Duodenal mucosa (tissue), 2 donors: ENCODE results near the gene GFRA3.
"Not testable (repeated sequence)": the region's sequence is repeated elsewhere in the genome, so short reads cannot be mapped to it uniquely, and the experiment has no call there.

ENCODE experiments used
- H3K27ac ChIP-seq: one replicate; pipeline ENCODE4 v1.7.0; 2013; ENCODE audit warnings: low read depth, low read length
- H3K27me3 ChIP-seq, 2 donors: one replicate each; pipeline ENCODE4 v1.7.0; 2013; ENCODE audit warnings: low read length in 2 of 2, control low read depth in 1 of 2; ENCODE audit not compliant: insufficient read depth in 2 of 2, control insufficient read depth in 1 of 2
- H3K36me3 ChIP-seq, 2 donors: one replicate each; pipeline ENCODE4 v1.7.0; 2013; ENCODE audit warnings: low read length in 2 of 2, control low read depth in 1 of 2; ENCODE audit not compliant: insufficient read depth in 2 of 2, control insufficient read depth in 1 of 2
- H3K4me1 ChIP-seq, 2 donors: one replicate each; pipeline ENCODE4 v1.7.0; 2013; ENCODE audit warnings: low read length in 2 of 2, control low read depth in 1 of 2; ENCODE audit not compliant: insufficient read depth in 2 of 2, control insufficient read depth in 1 of 2
- H3K4me3 ChIP-seq, 2 donors: one replicate each; pipeline ENCODE4 v1.7.0; 2013; ENCODE audit warnings: low read length in 2 of 2, low read depth in 1 of 2
- H3K9ac ChIP-seq, 2 donors: one replicate each; pipeline ENCODE4 v1.7.0; 2013; ENCODE audit warnings: low read length in 2 of 2, low read depth in 1 of 2
- H3K9me3 ChIP-seq, 2 donors: one replicate each; pipeline ENCODE4 v1.7.0; 2013; ENCODE audit warnings: low read length in 2 of 2, control low read depth in 1 of 2; ENCODE audit not compliant: control insufficient read depth in 1 of 2

The GFRA3 gene

DNA sequence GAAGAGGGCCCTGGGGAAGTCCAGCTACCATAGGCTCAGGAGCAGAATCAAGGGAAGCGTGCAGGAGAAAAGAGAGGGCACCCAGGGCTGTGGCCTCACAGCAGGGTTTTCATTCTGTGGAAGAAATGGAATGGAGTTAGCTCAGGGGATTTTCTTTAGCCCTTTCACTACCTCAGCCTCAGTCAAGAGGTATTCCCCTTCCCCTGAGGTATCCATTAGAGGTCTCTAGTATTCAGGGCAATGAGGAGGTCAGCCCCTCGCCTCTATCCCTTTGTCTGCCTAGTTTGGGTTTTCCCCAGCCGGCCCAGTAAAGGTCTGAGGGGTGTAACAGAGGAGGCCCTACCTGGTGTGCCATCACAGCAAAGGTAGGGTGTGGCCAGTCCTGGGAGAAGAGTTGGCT is 21.5 kb downstream of the GFRA3 start:
- Histone ChIP-seq H3K4me1 (no peaks in the 10 kb centered on the region), H3K36me3 (no peaks in the 10 kb centered on the region), H3K4me3 (no peak overlapping the region)

GRCh38 chr5:138247800-138248199 is 26.6 kb downstream of the GFRA3 start:
- H3K36me3 ChIP-seq, H3K9me3 ChIP-seq, H3K9ac ChIP-seq, H3K27ac ChIP-seq, H3K4me3 ChIP-seq, H3K4me1 ChIP-seq, H3K27me3 ChIP-seq: not testable (repeated sequence)

More for the DNA sequence above, 21.5 kb downstream of the GFRA3 start:
- H3K27ac ChIP-seq = no peak overlapping the region
- H3K9me3 ChIP-seq = no peaks in the 10 kb centered on the region
- H3K9ac ChIP-seq = no peak overlapping the region
- no peaks in the 10 kb centered on the region for H3K27me3 ChIP-seq

DNA sequence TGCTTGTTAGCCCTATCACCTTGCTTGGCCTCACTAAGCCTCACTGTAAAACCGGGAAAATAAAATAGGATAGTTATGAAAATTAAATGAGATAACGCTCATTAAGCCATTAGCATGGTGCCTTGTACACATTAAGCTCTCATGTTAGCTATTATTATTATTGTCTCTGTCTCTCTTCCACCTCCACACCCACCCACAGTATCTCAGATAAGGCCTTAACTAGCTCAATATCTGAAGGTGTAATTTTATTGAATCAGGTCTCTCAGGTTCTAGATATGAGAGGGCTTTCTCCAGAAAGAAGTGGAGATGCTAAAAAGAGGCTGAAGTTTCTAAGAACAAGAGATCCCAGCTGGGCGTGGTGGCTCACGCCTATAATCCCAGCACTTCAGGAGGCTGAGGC is 27.6 kb downstream of the GFRA3 start:
- Histone ChIP-seq H3K36me3 (no peaks in the 10 kb centered on the region), H3K27ac (no peak overlapping the region), H3K9ac (no peak overlapping the region), H3K4me1 (peaks cover 2 to 7% of the 10 kb centered on the region in 2 donors), H3K27me3 (peaks cover 14 to 15% of the 10 kb centered on the region in 2 donors), H3K9me3 (no peaks in the 10 kb centered on the region), H3K4me3 (no peak overlapping the region)

GRCh38 chr5:138246334-138246733 is 28.1 kb downstream of the GFRA3 start:
- Histone ChIP-seq H3K9ac (no peak overlapping the region), H3K36me3 (no peaks in the 10 kb centered on the region), H3K27ac (no peak overlapping the region), H3K9me3 (no peaks in the 10 kb centered on the region), H3K27me3 (peaks cover 18 to 20% of the 10 kb centered on the region in 2 donors), H3K4me3 (no peak overlapping the region), H3K4me1 (peaks cover 6 to 7% of the 10 kb centered on the region in 2 donors)

- H3K9ac ChIP-seq = no peak overlapping the region
- no peaks in the 10 kb centered on the region for H3K9me3 ChIP-seq
- no peak overlapping the region for H3K4me3 ChIP-seq
- no peak overlapping the region for H3K27ac ChIP-seq
- H3K36me3 ChIP-seq = no peaks in the 10 kb centered on the region
- peaks cover 25 to 26% of the 10 kb centered on the region in 2 donors for H3K27me3 ChIP-seq
- H3K4me1 ChIP-seq = peaks cover 6 to 7% of the 10 kb centered on the region in 2 donors
These were observed 28.7 kb downstream of the GFRA3 start for GRCh38 chr5:138245717-138246116.

DNA sequence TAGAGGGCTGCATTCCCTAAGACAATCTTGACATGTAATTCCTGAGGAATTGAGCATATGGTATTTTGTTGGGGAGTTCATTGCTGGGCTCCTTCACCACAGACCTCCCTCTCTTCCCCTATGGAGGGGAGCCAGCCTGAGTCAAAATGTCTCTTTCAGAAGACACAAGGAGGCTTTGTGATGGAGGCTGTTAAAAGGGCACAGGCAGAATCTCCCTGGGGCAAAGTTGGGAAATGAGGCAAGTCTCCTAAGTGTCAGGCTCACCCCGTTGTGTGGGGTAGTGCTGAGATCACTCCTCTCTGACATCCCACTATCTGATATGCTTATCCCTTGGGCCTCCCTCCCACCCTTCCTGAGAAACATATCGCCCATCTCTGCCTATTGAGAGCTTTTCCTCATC is 30.6 kb downstream of the GFRA3 start:
- Histone ChIP-seq H3K4me1 (peaks cover 6 to 7% of the 10 kb centered on the region in 2 donors), H3K27ac (no peak overlapping the region), H3K27me3 (peaks cover 35 to 40% of the 10 kb centered on the region in 2 donors)

GRCh38 chr5:138241688-138242571 is 32.5 kb downstream of the GFRA3 start:
- Histone ChIP-seq H3K27me3 (peaks cover 35 to 40% of the 10 kb centered on the region in 2 donors), H3K4me1 (peaks cover 6 to 7% of the 10 kb centered on the region in 2 donors), H3K4me3 (peak overlapping the region; percentile 57 to 60), H3K36me3 (no peaks in the 10 kb centered on the region), H3K9me3 (no peaks in the 10 kb centered on the region), H3K27ac (no peak overlapping the region), H3K9ac (peak overlapping the region in 1 of 2 donors; percentile 19)

More for the DNA sequence above, 30.6 kb downstream of the GFRA3 start:
- no peaks in the 10 kb centered on the region for H3K9me3 ChIP-seq
- no peaks in the 10 kb centered on the region for H3K36me3 ChIP-seq
- H3K9ac ChIP-seq = no peak overlapping the region
- H3K4me3 ChIP-seq = no peak overlapping the region

- Histone ChIP-seq H3K27me3 (peaks cover 35 to 40% of the 10 kb centered on the region in 2 donors), H3K4me3 (no peak overlapping the region), H3K4me1 (peaks cover 6 to 7% of the 10 kb centered on the region in 2 donors), H3K9ac (no peak overlapping the region), H3K9me3 (no peaks in the 10 kb centered on the region), H3K36me3 (no peaks in the 10 kb centered on the region), H3K27ac (no peak overlapping the region)
These were observed 33.6 kb downstream of the GFRA3 start for GRCh38 chr5:138240650-138241385.

DNA sequence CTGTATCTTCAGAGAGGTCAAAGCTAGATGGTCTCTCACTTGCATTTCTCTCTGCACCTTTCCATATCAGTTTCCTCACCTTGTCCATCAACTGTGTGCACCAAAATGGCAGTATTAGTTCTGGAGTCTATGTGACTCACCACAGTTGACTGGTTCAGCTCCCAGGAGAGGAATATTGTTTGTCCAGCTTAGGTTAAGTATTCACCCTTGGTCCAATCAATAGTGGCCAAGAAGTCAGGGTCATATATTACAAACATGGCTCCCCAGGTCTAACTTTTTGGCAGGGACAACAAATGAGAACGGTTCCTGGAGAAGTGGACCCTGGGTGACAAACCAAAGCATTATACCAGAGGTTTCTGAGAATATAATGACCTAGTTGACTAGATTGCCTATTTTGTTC is 36.4 kb downstream of the GFRA3 start:
- H3K36me3 ChIP-seq = no peaks in the 10 kb centered on the region
- H3K4me1 ChIP-seq = peaks cover 6 to 7% of the 10 kb centered on the region in 2 donors
- H3K4me3 ChIP-seq = no peak overlapping the region
- H3K27me3 ChIP-seq = peaks cover 28 to 34% of the 10 kb centered on the region in 2 donors
- H3K9me3 ChIP-seq = no peaks in the 10 kb centered on the region
- no peak overlapping the region for H3K9ac ChIP-seq
- H3K27ac ChIP-seq = no peak overlapping the region

DNA sequence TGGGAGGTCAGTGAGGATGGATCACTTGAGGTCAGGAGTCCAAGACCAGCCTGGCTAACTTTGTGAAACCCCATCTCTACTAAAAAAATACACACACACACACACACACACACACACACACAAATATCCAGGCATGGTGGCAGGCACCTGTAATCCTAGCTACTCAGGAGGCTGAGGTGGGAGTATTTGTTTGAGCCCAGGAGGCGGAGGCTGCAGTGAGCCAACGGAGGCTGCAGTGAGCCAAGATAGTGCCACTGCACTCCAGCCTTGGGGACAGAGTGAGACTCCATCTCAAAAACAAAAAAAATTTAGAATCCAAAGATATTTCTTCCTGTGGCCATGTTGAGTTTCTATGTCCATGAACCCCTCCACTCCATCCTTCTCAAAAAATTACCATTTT is 39.8 kb downstream of the GFRA3 start:
- Histone ChIP-seq H3K36me3 (no peaks in the 10 kb centered on the region), H3K27me3 (peaks cover 5 to 6% of the 10 kb centered on the region in 2 donors), H3K4me3 (no peak overlapping the region), H3K9me3 (no peaks in the 10 kb centered on the region), H3K9ac (no peak overlapping the region), H3K27ac (no peak overlapping the region), H3K4me1 (peaks cover 0 to 10% of the 10 kb centered on the region in 2 donors)
